Measurements from ENCODE around the gene NUDT13.

The NUDT13 gene

DNA sequence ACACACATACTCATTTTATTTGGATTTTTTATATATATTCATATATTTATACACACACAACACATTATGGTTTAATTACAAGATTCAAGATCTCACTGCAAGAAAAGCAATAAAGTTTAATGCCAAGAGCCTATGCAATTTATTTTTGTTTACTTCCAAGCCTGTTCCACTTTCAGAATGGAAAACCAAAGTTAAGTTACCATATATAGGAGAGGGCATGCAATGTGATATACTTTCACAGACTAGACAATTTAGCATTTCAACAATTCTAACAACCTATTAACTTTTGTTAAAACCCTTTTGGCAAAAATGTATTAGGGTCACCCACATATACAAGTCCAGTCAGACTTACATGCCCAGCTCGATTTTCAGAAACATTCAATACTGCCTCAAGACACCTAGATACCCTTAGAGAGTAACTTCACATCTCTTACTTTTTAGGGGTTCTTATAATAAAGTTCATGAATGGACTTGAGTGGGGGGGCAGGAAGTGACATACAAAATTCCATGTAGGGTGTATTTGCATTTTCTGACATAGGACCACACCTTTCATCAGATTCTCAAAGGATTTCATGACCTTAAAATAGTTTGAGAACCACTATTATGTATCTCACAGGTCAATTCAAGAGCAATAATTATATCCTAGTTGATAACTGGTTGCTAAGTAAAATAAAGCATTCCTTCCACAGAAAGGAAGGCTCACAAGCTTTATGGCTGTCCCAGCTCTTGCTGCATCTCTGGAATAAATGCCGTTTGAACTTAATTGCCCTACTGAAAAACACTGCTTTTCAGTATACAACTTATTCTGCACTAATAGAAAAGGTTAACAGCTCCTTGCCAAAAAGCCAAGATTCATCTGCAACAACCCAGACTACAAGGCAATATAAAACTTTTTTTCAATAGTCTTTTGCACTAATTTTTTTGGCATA is 16.1 kb upstream of the NUDT13 start:
- Histone ChIP-seq H4K20me1 (ENCODE audit: insufficient read depth, low read length) (peaks cover 16% of the 10 kb centered on the region), H3K27ac (ENCODE audit: low read length) (peak overlapping the region; percentile 41; the same call in 1 of the 2 replicates), H3K9ac (ENCODE audit: low read depth, low read length) (peak overlapping the region; percentile 84), H3K27me3 (ENCODE audit: insufficient read depth, low read length, poor library complexity) (no peaks in the 10 kb centered on the region), H3K9me3 (ENCODE audit: insufficient read depth, low read length, severe bottlenecking) (no peaks in the 10 kb centered on the region), H3K4me2 (ENCODE audit: insufficient read depth, low read length) (peak overlapping the region; percentile 69), H3K4me3 (ENCODE audit: low read depth in 1 of 2, low read length in 2 of 2) (peak overlapping the region; percentile 48 to 77; a peak in 3 of 4 replicates), H3K79me2 (ENCODE audit: insufficient read depth, low read length) (peaks cover 72% of the 10 kb centered on the region), H3K36me3 (ENCODE audit: insufficient read depth, low read length) (no peaks in the 10 kb centered on the region; the same call in 1 of the 2 replicates), H2AFZ (ENCODE audit: low read depth, low read length) (no peak overlapping the region), H3K4me1 (ENCODE audit: insufficient read depth, low read length) (peaks cover 33% of the 10 kb centered on the region)
- DNase-seq (no peak), ATAC-seq (ENCODE audit: insufficient read depth, low read depth) (no peak)
- TF ChIP-seq, protein P1, sequence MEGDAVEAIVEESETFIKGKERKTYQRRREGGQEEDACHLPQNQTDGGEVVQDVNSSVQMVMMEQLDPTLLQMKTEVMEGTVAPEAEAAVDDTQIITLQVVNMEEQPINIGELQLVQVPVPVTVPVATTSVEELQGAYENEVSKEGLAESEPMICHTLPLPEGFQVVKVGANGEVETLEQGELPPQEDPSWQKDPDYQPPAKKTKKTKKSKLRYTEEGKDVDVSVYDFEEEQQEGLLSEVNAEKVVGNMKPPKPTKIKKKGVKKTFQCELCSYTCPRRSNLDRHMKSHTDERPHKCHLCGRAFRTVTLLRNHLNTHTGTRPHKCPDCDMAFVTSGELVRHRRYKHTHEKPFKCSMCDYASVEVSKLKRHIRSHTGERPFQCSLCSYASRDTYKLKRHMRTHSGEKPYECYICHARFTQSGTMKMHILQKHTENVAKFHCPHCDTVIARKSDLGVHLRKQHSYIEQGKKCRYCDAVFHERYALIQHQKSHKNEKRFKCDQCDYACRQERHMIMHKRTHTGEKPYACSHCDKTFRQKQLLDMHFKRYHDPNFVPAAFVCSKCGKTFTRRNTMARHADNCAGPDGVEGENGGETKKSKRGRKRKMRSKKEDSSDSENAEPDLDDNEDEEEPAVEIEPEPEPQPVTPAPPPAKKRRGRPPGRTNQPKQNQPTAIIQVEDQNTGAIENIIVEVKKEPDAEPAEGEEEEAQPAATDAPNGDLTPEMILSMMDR (IDR thresholded peaks at IDR 0.05; ENCODE audit: borderline replicate concordance, extremely low read depth, low read length, poor library complexity, severe bottlenecking), result no peak
- TF ChIP-seq EZH2 (IDR thresholded peaks at IDR 0.05; ENCODE audit: borderline replicate concordance, low read depth, low read length, severe bottlenecking), result no peak

DNA sequence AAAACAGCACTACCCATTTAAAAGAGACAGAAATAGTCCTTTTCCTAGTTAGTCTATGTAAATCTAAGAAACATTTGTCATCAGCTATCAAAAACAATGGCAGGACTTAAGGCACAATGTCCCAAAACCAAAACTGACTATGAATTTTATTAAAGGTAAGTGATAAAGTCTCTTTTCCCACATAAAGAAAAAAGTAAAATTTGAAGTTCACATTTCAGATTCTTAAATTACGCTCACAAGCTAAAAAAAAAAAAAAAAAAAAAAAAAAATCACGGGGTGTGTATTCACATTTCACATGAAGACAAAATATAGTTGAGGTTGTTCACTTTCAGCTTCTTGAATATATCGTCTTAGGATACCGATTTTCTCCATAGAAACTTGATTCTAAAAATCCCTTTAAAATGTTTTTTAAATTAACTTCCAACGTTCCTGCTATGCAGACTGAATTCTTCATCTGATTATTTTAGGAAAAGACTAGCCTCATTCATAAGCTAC is 15.2 kb upstream of the NUDT13 start:
- Histone ChIP-seq H3K36me3 (ENCODE audit: insufficient read depth, low read length) (no peaks in the 10 kb centered on the region; the same call in 1 of the 2 replicates), H3K27ac (ENCODE audit: low read length) (peak overlapping the region; percentile 80), H3K4me1 (ENCODE audit: insufficient read depth, low read length) (peaks cover 33% of the 10 kb centered on the region), H3K9ac (ENCODE audit: low read depth, low read length) (peak overlapping the region; percentile 84), H3K27me3 (ENCODE audit: insufficient read depth, low read length, poor library complexity) (no peaks in the 10 kb centered on the region), H2AFZ (ENCODE audit: low read depth, low read length) (no peak overlapping the region), H3K4me2 (ENCODE audit: insufficient read depth, low read length) (peak overlapping the region; percentile 69), H3K9me3 (ENCODE audit: insufficient read depth, low read length, severe bottlenecking) (no peaks in the 10 kb centered on the region), H4K20me1 (ENCODE audit: insufficient read depth, low read length) (peaks cover 11% of the 10 kb centered on the region), H3K79me2 (ENCODE audit: insufficient read depth, low read length) (peaks cover 64% of the 10 kb centered on the region), H3K4me3 (ENCODE audit: low read depth in 1 of 2, low read length in 2 of 2) (peak overlapping the region; percentile 48 to 77; a peak in 3 of 4 replicates)
- ATAC-seq (ENCODE audit: insufficient read depth, low read depth), result no peak
- no peak for DNase-seq
- TF ChIP-seq, protein P1 (IDR thresholded peaks at IDR 0.05; ENCODE audit: borderline replicate concordance, extremely low read depth, low read length, poor library complexity, severe bottlenecking), result no peak
- no peak for TF ChIP-seq EZH2 (IDR thresholded peaks at IDR 0.05; ENCODE audit: borderline replicate concordance, low read depth, low read length, severe bottlenecking)

DNA sequence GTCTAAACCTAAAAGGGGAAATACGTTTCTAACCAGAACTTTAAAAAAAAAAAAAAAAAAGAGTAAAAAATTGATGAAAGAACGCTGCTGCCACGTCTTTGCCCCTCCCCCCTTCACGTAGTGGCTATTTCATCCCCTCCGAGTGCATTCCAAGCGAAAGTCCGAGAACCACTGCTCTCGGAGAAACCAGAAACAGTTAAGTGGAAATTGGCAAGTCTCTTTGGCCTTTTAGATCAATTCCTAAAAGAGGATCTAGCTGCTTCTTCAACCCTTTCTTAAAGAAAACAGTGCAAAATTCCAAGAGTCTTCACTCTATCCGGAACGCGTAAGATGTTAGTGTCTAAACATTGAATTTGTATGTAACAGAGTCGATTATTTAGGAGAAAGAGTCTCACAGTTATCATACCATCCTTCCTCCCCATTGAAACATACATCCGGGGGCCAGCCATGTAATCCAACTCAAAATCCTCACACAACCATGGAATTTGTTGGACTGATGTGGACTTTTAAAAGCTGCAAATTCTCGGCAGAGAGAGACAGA is 14.7 kb upstream of the NUDT13 start:
- DNase-seq (peak; percentile 31), ATAC-seq (ENCODE audit: insufficient read depth, low read depth) (peak; percentile 4; the same call in 2 of the 3 replicates)
- Histone ChIP-seq H4K20me1 (ENCODE audit: insufficient read depth, low read length) (peaks cover 9% of the 10 kb centered on the region), H3K4me2 (ENCODE audit: insufficient read depth, low read length) (peak overlapping the region; percentile 69), H2AFZ (ENCODE audit: low read depth, low read length) (peak overlapping the region; percentile 88), H3K79me2 (ENCODE audit: insufficient read depth, low read length) (peaks cover 58% of the 10 kb centered on the region), H3K27me3 (ENCODE audit: insufficient read depth, low read length, poor library complexity) (no peaks in the 10 kb centered on the region), H3K9ac (ENCODE audit: low read depth, low read length) (peak overlapping the region; percentile 84), H3K27ac (ENCODE audit: low read length) (peak overlapping the region; percentile 80), H3K4me1 (ENCODE audit: insufficient read depth, low read length) (peaks cover 33% of the 10 kb centered on the region), H3K4me3 (ENCODE audit: low read depth in 1 of 2, low read length in 2 of 2) (peak overlapping the region; percentile 48 to 77), H3K9me3 (ENCODE audit: insufficient read depth, low read length, severe bottlenecking) (no peaks in the 10 kb centered on the region), H3K36me3 (ENCODE audit: insufficient read depth, low read length) (no peaks in the 10 kb centered on the region; the same call in 1 of the 2 replicates)
- no peak for TF ChIP-seq EZH2 (IDR thresholded peaks at IDR 0.05; ENCODE audit: borderline replicate concordance, low read depth, low read length, severe bottlenecking)
- TF ChIP-seq, protein P1 (IDR thresholded peaks at IDR 0.05; ENCODE audit: borderline replicate concordance, extremely low read depth, low read length, poor library complexity, severe bottlenecking), result no peak
